Measurements from ENCODE around the gene UGT1A6.

DNA sequence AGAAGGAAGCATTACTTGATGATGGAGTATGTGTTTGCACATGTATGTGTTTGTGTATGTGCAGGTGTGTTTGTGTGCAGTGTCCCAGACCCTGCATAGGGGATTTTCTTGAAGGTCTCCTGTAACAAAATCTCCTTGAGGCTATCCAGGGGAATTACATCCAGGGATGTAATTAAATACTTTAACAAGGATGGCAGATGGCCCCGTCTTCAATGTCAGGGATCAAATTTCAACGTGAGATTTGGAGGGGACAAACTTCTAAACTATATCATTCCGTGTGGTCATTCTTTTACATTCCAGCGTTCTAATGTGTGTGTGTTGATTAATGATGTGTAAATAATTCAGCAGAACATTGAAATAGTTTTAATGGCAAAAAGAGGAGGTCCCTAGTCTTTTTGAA is 17.7 kb upstream of the UGT1A6 start:
- TF ChIP-seq GATA2 (IDR thresholded peaks at IDR 0.05; ENCODE audit: low read depth, low read length), result no peak
- no peak for TF ChIP-seq GATA3 (IDR thresholded peaks at IDR 0.05; ENCODE audit: low read depth, low read length)

Measured in SH-SY5Y (cell line).